GM20000 (cell line): ENCODE measurements around the gene STK32C.

Experiments
- DNase-seq: peaks from one replicate; pipeline ENCODE4 v3.0.0; 2012; ENCODE audit warnings: low spot score
- TF ChIP-seq, protein P1 (sequence below): IDR thresholded peaks from 2 replicates; pipeline ENCODE4 v1.5.1; 2012; ENCODE audit warnings: mild to moderate bottlenecking, control low read depth; ENCODE audit errors: extremely low read depth, missing control alignments

STK32C gene

DNA sequence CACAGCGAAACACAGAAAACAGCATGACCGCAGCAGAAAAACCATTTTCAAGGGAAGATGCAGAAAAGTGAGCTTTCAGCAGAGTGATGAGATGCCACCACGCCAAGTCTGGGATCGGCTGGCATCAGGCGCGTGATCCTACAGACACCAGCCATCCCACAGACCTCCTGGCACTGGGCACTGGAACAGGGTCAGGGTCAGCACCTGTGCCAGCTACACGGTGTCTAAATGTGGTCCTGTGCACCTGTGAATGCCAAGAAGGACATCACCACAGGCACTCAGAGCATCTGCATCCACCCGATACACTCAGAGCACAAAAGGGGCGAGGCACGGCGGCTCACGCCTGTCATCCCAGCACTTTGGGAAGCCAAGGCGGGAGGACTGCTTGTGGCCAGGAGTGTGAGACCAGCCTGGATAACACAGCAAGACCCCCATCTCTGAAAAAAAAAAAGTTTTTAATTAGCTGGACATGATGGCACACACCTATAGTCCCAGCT, 31.5 kb downstream of the STK32C start:
- TF ChIP-seq, protein P1, sequence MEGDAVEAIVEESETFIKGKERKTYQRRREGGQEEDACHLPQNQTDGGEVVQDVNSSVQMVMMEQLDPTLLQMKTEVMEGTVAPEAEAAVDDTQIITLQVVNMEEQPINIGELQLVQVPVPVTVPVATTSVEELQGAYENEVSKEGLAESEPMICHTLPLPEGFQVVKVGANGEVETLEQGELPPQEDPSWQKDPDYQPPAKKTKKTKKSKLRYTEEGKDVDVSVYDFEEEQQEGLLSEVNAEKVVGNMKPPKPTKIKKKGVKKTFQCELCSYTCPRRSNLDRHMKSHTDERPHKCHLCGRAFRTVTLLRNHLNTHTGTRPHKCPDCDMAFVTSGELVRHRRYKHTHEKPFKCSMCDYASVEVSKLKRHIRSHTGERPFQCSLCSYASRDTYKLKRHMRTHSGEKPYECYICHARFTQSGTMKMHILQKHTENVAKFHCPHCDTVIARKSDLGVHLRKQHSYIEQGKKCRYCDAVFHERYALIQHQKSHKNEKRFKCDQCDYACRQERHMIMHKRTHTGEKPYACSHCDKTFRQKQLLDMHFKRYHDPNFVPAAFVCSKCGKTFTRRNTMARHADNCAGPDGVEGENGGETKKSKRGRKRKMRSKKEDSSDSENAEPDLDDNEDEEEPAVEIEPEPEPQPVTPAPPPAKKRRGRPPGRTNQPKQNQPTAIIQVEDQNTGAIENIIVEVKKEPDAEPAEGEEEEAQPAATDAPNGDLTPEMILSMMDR: no peak
- no peak for DNase-seq

DNA sequence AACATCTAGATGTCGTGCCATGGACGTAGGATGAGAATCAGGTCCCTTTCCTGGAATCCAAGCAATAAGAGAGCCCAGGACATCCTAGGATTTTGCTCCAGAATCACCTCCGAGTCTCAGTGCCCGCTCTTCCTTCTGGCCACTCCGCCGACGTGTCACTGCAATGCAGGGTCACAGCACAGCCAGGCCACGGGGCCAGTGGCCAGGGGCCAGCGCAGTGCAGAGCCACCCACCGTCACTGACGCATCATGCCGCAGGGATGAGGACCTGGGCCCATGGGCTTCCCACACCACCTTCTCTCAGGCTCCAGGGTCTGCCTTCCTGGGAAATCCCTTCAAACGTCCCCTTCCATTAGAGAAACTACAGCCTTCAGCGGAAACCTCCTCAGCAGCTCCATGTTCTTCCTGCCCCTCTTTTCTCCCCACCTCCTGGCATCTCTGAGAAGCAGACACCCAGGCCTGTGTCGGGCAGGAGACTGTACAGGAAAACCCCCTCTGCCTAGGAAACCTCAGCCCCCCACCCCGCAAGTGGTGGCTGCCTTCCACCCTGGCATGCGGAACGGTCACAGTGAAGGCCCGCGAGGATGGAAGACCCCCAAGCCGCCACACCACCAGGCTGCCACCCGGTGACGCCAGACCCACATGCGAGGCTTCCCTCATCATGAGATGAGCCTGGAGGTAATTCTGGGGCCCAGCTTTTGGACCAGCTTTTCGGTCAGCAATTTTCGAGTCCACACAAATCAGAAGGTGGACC, 32.1 kb downstream of the STK32C start:
- DNase-seq: no peak
- TF ChIP-seq, protein P1: no peak

DNA sequence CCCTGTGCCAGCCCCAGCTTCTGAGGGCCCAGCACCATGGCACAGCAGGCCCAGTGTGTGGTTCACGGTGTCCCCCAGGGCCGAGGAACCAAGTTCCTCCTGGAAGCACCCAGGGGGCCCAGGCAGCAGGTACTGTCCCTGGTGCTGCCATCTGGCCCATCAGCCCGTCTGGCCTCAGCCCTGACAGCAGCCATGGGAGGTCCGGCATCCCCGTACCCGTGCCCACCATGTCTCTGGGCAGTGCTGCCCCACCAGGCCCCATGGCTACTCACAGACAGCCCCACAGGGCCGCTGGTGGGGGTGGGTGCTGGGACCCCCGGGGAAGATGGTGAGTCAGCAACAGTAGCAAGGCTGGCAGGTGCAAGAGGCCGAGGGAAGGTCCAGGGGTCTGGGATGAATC, 32.8 kb downstream of the STK32C start:
- TF ChIP-seq, protein P1: no peak
- no peak for DNase-seq

DNA sequence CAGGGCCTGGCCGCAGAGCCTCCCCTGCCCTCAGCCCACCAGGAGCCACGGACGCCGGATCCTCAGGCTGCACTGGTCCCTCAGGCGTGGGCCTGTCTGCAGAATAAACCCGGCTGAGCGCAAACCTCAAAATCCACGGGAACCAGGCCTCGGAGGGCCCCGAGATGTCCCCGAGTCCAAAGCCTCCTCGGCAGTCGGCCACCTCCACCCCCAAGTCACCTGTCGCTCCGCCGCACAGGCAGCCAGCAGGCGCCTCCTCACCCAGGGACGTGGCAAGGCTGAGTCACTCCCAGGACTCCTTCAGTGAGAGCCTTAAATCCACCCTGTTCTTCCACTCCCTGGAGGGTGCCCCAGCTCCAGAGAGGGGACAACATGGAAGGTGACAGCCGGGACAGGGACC, 33.2 kb downstream of the STK32C start:
- TF ChIP-seq, protein P1: no peak
- no peak for DNase-seq

DNA sequence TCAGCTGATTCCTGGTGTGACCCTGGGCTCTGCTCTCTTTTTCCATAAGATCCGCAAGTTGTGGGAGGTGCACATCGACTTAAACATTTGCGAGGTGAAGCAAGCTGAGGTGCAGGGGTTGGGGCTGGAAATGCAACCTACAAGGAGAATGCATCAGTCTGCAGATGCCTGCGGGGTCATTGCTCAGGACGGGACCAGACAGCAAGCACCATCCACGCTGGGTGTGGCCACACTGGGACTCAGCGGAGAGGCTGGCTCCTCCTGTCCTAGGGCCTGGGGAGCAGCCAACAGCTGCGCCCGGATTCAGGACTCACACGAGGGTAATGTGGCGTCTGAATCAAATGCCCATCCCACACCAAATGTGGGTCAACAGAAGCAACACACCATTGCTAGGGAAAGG, 33.8 kb downstream of the STK32C start:
- TF ChIP-seq, protein P1: no peak
- DNase-seq: no peak

DNA sequence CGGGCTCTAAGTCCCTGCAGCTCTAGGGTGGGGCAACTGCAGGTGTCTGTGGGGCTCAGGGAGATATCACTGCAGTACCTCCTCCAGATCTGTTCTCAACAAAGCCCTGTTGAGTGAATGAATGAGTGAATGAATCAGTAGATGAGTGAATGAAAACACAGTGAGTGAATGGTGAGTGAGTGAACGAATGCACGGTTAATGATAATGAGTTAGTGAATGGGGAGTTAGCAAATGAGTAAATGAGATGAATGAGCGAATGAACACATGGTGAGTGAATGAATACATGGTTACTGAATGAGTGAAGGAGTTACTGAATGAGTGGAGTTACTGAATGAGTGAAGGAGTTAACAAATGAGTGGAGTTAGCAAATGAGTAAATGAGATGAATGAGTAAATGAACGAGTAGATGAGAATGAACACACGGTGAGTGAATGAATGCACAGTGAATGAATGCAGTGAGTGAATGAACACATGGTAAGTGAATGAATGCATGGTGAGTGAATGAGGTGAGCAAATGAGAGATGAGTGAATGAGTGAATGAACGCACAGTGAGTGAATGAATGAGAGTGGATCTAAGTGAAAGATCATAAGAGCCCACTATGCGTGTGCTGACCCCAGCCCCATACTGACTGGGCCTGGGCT, 34.3 kb downstream of the STK32C start:
- TF ChIP-seq, protein P1: no peak
- DNase-seq: no peak

DNA sequence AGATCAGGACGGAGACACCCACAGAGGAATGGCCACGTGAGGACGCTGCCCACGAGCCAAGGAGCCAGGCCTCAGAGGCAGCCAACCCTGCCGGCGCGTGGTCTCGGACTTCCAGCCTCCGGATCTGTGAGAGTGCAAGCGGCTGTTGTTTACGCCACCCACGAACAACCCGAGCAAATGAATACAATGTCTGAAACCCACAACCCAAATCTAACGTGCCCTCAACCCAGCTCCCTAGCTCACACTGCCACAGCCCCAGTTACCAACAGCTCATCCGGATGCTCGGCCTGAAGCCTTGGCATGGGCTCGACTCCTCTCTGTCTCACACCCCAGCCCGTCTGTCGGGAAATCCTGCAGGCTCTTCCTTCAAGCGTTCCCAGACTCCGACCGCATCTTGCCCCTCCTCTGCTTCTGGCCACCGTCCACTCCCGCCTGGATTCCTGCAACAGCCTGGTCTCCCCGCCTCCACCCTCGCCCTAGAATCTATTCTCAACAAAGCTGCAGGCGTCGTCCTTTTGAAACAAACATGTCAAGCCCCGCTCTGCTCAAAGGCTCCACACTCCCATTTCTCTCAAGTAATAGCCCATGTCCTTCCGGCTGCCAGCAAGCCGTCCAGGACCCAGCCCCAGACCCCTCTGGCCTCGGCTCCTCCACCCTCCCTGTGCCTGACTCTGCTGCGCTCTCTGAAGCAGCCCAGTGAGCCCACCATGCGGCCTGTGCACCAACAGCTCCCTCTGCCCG, 35.3 kb downstream of the STK32C start:
- TF ChIP-seq, protein P1: no peak

More for the DNA sequence above, 35.3 kb downstream of the STK32C start:
- DNase-seq: no peak
